GM18517 (cell line): ENCODE data around the gene LIMS1.
A peak's percentile ranks its signal among the peaks of the same experiment; 100 is the strongest.

Source experiments
- ATAC-seq: cut with Tn5 transposase; IDR thresholded peaks from one replicate; pipeline ENCODE4 v1.9.1; 2021; ENCODE audit warnings: mild to moderate bottlenecking, moderate library complexity; ENCODE audit not compliant: unreplicated experiment

The LIMS1 gene

DNA sequence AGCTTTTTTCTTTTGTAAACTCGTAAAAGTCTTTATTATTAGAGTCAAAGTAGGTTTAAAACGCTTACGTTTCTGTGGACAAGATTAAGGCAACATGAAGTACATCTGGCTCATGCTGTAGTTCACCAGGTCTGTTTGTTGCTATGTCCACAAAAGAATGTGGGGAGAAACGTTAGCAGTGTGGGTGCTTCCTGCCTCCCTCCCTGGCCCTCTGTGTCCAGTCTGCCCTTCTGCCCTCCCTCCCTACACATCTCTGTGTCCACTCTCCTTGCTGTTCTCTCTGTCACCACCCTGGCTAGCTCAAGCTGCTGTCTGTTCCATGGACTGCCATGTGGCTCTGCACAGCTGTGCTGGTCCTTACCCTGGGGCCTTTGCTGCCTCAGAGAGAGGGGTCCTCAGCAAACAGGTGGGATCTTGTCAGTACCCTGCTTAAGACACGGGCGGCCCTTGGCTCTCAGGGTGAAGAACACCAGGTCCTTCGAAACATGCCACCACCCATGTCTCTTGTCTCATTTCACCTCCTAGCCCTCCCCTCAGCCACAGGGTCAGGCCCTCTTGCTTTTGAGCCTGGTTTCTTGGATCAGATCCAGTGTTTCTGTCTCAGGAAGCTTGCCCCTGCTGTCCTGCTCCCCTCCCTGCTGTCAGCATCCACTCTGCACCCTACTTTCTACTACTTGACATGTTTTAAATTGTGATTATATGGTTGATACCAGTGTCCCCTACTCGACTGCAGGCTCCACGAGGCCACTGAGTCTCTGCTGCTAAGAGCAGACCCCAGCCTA lies 79.2 kb downstream of the LIMS1 start:
- ATAC-seq = no peak

DNA sequence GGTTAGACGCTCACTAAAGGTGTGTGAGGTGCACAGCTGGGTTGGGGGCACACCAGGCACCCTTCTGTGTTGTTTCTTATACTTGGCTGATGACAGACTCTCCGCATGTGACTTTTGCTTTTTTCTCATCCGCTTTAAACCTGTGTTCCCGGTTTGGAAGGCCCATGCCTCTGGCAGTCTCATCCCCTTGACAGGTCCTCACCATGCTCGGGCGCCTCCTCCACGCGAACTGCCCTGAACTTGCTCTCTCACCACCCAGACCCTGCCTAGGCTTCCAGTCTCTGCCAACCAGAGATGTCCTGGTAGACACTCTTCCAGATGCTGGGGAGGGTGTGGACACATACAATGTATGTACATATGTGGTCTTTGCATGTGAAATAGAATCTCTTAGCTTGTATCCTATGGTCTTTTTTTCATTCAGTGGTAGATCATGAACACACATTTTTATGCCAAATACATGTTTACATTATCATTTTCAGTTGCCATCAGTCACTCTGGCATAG lies 79.8 kb downstream of the LIMS1 start:
- no peak for ATAC-seq

DNA sequence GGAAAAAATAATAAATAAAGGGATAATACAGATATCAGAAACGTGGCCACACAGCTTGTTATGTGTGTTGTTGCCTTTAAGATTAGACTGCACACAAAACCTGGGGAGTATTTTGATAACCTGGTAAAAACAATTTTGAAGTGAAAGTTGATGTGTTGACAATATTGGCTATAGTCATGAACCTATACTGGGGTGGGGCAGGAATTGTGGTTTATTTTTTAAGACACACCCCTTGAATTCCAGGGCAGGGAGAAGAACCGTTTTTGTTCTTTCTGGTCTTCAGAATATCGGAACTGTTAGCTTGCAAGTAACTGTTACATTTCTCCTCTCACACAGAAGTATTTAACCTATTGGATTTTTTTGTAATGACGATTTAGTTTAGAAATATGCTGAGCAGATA lies 80.4 kb downstream of the LIMS1 start:
- ATAC-seq = no peak

DNA sequence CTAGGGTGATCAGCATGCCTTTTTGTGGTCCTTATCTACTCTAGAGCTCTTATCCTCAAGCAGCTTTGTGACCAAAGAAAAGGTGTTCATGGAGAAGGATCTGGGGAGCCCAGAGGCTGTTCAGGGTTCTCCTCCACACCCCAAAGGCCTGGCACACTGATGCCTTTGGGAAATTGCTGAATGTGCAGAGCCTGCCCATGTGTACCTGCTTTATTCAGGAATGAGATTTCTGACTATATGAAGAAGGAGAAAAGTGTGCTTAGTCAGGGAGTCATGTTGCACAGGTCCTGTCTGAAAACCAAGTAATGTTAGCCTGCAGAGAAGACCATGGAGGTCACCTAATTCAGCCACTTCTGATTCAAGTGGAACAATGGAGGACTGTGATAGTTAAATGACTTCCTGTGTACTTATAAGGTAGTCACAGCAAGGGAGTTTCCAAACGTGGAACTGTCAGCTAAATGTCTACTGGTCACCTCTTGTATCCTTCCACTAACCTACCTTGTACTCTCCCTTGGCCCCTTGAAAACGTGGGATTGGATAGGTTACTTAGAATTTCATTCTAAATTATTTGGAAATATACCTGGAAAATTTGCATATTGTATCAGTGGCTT lies 81.3 kb downstream of the LIMS1 start:
- ATAC-seq = no peak

DNA sequence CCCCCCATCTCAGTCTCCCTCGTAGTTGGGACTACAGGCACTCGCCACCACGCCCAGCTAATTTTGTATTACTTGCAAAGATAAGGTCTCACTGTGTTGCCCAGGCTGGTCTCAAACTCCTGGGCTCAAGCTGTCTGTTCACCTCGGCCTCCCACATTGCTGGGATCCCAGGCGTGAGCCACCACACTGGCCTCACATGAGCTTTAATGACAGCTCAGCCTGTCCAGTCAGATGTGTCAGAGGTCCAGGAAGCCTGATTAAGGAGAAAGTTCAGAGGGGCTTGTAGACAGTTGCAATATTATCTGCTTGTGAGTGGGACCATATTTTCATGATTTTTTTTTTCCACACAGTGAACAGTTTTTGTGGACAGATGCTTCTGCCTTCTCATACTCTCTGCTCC lies 82.0 kb downstream of the LIMS1 start:
- no peak for ATAC-seq

DNA sequence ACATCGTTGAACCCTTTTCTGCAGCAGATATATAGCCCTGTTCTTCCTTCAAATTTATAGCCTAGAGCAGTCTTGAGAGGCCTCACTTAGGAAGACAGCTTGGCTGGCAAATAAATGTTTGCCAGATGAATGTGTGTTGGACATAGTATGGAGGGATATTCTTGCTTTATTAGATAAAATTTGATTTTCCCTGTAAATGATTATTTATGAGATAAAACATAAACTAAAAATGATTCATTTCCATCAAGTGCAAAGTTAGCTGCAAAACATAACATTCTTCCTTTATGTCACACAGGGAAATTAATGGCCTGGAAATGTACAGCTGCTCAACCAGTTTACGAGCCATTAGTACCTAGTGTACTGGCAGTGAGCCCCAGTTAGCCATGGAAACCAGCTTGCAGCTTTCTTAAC lies 82.5 kb downstream of the LIMS1 start:
- ATAC-seq = no peak

DNA sequence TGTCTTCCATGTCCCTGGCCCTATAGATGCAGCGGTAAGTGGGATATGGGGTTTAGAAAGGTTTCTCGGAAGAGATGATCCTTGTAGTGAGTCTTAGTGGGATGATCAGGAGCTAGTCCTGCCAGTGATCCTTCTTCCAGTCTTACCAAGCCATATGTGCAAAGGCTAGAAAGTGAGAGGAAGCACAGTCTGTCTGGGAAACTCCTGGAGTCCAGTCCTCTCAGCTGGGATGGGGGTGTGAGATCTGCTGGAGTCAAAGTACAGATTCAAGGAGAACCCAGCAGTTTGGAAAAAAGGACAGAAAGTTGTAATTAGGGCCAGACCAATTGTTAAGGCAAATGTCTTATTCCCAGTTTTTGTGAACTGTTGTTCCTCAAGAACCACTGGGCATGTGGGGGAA lies 83.3 kb downstream of the LIMS1 start:
- no peak for ATAC-seq

DNA sequence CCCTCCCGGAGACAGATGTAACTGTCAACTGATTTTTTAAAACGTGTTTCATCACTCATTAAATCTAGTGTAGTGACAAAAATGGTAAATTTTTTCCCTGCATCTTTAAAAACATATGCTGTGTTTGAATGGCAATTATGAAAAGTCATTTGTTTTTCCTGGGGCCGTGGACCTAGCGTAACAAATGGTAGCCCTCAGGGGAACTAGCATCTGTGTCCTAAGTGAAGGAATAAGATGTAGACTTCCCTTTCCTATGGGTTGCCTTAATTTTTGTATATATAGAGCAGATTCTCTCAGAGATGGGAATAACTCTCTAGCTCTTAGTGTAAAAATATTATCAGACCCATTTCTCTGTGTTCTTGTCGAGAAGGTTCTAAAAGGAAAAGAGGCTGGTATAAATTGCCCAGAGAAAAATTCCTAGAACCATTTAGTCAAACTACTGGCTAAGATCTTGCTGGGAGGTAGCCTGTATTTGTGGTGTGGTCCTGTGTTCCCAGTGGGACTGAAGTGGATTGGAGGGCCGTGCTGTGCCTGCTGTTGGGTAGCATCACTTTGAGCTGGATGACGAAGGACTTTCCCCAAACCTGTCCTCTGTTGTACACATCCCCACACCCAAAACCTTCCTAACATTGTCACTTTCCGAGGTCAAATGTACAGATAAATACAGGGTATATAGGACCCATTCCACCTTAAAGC lies 85.8 kb downstream of the LIMS1 start:
- ATAC-seq = no peak

DNA sequence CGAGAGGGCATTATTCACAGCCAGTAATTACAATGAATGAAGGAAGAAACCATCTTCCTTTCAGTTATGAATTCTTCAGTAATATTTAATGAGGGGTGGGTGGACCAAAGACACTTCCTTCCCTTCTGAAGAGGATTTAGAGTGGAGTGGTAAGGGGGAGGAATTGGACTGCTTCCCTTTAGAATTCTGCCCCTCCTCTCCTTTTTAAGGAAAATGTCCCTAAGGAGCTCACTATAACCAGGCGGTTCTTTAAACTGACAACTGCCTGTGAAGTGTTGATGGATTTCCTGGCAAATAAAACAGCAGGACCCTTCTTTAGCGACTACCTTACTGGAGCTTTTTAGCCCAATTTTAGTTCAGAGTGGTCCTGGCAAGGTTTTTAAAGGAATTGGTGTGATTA lies 86.4 kb downstream of the LIMS1 start:
- ATAC-seq = no peak

DNA sequence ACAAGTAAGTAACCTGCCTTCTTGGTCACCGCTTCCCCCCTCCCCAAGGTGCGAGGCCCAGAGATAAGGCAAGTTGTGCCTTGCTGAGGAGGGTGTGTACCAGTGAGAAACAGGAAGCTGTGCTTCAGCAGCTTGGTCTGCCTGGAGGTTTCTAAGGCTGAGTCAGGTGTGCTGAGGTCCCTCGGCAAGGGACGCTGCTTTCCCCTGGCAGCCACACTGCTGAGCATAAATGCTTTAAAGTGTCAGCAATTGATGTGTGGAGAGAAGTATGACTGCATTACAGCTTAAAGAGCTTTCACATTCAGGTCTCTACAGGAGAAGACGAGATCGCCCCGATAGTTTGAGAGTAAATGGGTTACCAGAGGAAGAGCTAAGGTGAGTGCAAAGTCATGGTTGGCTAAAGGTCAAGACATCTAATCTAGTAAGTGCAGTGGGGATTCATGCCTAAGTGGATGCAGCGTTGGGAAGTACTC lies 86.9 kb downstream of the LIMS1 start:
- peak; percentile 99 for ATAC-seq

DNA sequence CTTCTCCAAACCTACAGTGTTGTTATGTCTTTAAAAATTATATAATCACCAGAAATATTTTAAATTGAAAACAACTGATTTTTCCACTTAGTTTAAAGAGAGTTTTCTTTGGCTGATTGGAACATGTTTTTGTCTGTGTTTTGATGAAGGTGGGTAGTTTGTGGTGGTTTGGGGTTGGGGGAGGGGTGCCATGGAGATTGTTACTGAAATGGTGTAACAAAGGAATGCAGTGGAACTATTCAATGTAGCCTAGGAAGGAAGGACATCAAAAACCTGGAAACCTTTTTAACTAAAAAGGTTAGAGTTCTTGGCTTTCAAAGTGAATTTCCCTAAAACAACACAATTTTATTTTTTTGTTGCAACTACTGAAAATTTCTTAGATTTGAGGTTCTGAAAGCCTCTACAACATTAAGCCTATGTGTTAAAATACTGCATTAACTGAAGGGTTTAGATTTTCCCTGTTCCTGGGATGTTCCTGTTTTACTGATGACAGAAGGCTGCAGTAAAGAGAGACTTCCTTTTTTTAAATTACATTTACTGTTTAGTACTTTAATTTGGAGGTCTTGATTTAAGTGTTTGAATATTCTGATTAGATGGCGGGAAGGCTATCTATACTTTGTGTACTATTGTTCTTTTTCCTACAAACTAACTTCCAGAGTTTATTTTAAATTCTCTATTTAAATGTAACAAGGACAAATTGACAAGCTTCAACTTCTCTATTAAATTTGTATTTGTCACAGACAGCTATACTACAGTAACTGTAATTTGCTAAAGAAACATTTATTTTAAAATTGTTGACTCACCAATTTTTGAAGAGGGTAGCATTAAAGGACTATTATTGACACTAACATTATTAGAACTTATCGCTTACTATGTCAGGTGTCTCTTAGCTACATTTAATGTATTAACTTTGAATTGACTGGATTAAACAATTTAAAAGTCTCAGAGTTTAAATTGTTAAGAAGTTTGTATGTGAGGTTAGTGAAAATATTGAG lies 87.7 kb downstream of the LIMS1 start:
- no peak for ATAC-seq

DNA sequence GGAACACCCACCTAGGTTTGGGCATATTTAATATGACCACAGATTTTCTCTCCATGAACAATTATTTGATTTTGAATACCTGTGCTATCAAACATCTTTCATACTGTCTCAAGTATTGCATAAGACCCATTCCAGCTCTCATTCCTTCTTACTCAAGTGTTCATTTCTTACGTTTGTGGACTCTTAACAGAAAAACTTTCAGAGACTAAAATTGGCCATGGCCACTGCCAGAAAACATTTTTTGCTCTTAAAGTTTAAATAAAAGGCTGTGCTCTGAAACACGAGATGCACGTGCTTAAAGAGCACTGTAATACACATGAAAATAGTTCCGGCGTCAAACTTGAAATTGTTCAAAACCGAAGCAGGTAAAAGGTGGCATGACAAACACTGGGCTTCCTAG lies 89.3 kb downstream of the LIMS1 start:
- ATAC-seq = no peak

DNA sequence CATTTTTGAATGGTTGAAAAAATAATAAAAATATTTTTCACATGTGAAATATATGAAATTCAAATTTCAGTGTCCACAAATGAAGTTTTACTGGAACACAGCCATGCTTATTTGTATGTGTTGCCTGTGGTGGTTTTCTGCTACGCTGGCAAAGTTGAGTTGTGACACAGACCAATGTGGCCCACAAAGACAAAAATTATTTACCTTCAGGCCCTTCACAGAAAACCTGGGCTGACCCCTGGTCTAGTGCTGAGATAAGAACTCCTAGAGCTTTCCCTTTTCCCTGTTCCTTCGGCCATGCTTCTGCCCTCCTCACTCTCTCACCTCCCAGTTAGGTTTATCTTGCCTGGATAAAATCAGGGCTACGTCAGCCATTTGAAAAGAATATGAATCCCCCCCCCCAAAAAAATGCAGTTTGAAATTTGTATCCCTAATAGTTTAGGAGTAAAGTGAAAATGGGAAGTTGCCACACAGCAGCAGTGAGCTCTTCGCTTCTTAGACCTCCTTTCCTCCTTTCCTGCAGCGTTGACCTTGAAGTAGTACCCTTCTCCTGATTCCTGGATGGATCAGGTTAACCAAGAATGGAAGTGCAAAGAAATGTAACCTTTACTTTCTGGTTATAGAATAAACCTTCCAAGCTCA lies 91.0 kb downstream of the LIMS1 start:
- no peak for ATAC-seq

DNA sequence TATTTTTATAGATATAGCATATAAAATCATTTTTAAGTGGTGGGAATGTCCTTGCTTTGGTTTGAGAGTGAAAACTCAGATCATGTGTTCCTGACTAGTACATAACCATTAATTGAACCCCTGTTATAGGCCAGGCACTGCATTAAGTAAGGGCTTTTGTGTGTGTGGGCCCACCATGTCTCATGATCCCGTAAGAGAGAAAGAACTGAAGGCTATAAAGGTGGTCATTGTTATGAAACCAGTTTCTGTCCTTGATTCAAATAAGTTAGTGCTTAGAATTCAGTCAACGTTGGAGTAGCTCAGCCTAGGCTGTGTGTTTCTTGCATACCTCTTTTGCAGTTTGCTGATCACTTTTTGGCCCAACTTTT lies 91.5 kb downstream of the LIMS1 start:
- ATAC-seq = no peak

DNA sequence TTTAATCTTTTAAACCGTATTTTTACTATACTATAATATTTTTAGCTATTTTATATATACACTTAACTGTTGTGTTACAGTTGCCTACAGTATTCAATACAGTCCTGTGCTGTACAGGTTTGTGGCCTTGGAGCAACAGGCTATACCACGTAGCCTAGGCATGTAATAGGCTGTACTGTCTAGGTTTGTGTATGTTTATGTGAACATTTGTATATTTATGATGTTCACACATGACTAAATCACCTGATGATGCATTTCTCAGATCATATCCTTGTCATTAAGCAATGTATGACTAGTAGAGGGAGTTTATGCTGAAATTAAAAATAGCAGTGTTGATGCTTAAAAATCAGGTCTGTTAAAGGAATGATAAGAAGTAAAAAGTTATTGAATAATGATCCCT lies 92.7 kb downstream of the LIMS1 start:
- ATAC-seq = no peak

DNA sequence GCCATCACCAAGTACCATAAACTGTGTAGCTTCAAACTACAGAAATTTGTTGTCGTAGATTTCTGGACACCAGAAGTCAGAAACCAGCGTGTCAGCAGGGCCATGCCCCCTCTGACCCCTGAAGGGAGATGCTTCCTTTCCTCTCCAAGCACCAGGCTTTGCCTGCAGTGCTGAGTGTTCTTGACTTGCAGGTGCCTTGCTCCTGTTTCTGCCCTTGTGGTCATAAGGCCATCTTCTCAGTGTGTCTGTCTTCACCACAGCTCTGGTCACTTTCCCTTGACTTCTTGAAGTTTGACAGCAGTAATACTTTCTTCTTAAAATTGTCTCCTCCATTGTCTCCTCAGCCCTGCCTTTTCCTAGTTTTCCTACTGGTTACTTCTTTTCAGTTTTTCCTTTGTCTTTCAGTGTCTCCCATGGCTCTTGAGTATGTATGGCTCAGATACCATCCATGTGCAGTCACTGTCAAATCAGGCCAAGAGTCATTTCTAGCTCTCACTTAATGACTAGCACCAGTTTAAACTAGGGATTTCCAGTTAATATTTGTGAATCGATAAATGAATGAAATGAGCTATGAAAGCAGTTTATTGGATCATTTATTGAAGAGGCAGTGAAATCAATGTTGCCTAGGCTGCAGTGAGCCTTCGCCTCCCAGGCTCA lies 93.8 kb downstream of the LIMS1 start:
- ATAC-seq = no peak

DNA sequence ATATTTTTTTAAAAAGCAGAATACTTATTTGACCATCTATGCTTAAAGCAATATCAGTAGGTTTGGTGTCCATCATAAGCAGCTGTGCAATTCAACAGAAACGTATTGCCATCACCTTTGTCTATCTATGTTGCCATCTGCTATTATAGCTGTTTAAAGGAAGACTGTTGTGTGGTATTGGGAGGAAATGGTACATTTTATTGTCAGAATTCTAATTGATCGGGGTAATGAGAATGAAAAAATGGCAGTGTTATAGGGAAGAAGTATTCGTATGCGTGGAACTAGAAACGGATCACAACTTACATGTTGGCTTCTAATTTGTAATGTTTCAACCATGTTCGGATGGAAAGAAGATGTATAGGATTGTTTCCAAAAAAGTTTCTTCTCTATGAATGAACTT lies 94.7 kb downstream of the LIMS1 start:
- ATAC-seq = no peak

DNA sequence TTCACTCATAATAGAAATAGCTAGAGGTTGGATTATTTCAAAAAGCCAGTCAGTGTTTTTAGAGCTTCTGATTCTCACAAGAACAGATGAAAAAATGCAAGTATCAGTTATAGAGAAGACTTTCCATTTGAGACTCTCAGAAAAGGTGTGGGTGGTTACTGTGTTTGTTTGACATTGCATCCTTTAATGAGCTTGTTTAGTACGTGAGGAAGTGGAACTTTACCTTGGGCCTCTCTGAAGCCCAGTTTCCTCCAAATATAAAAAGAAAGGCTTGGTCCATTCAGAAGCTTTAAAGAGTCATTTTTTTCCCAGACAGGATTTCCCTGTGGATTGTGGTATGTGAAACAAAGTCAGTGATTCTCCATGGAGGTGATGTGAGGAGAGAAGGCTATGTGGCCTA lies 95.1 kb downstream of the LIMS1 start:
- ATAC-seq = peak; percentile 90

DNA sequence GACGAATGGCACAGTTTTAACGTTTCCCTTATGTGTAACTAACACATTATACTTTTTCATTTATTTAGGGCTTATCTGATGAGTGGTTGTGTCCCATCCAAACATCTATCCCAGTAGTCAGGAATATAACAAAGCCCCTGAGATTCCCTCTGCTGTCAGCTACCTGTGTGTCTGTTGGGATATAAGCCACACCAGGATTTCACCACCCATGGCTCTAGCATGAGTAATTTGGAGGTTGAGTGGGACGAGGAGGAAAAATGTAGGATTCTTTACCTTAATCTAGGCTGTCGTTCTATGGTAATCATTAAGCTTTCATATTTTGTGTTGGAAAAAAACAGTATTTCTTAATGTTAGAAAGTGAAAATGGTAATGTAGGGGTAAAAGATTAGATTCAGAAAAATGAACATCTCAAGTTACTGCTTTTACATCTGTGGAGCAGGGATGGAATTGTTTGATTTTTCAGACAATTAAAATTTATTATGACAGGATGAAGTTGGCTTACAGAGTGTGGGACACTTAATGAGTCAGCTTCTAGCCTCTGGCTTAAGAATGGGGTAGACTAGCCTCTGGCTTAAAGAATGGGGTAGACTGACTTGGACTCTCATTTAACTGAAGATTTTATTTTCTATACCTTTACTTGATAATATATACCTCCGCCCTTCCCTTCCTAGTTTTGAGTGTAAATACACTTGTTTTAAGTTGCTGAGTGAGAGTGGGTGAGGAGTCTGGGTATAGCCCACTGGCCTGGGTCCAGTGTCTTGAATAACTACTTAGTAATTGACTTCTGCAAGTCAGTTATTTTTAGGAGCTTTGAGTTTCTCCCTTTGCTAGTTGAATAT lies 96.5 kb downstream of the LIMS1 start:
- ATAC-seq = no peak
